ENCODE data around the gene ZFAND3. TPM values are rescaled to one million over a fixed set of nuclear protein-coding genes. Genes with fewer than 3 reads are reported as not detected.
"Not testable (repeated sequence)": the region's sequence is repeated elsewhere in the genome, so short reads cannot be mapped to it uniquely, and the experiment has no call there.

ZFAND3 gene
- polyA plus RNA-seq, 1 donor = 84.0 TPM

GRCh38 chr6:38088829-38089228, 269.3 kb downstream of the ZFAND3 start:
- no peak for DNase-seq (ENCODE audit: low read depth)

GRCh38 chr6:38091613-38092012, 272.1 kb downstream of the ZFAND3 start:
- DNase-seq (ENCODE audit: low read depth) = no peak

DNA sequence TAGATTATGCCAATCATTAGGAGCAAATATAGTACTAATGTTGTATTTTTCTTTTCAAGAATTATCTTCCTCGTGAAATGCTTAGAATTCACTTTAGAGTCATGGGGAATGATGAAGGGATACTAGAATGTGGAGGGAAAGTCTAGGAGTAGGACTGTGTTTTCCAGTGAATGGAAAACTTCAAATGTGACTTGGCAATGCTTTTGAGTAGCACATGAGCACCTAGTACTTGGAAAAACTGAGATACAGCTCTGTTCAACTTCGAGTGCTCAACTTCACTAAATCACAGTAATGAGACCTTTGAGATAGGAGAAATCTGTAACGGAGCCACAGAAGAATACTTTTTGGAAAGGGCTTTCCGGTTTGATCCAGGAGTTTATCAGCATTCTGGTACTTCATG, 272.9 kb downstream of the ZFAND3 start:
- DNase-seq (ENCODE audit: low read depth) = peak; percentile 35

- no peak for DNase-seq (ENCODE audit: low read depth)
Measured at GRCh38 chr6:38092964-38093363, 273.4 kb downstream of the ZFAND3 start.

- DNase-seq (ENCODE audit: low read depth) = no peak
Measured at GRCh38 chr6:38095054-38095453, 275.5 kb downstream of the ZFAND3 start.

DNA sequence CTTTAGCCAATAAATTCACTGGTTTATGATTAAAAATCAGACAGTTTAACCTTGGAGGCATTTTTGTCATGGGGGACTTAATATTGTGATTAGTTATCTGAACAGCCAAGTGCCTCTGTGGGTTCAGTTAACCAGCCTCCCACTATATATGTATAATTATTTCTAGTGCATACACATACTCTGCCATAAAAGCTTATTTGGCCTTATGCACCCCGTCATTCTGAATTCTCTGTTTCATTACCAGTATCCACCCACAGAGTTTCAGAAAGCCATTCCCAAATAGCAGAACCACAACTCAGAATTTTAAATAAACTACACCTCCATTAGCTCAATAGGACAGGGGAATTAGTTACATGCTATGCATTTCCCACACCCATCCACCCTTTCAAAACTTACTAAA, 279.7 kb downstream of the ZFAND3 start:
- DNase-seq (ENCODE audit: low read depth) = no peak

- DNase-seq (ENCODE audit: low read depth) = no peak
Measured at GRCh38 chr6:38100380-38100779, 280.9 kb downstream of the ZFAND3 start.

DNA sequence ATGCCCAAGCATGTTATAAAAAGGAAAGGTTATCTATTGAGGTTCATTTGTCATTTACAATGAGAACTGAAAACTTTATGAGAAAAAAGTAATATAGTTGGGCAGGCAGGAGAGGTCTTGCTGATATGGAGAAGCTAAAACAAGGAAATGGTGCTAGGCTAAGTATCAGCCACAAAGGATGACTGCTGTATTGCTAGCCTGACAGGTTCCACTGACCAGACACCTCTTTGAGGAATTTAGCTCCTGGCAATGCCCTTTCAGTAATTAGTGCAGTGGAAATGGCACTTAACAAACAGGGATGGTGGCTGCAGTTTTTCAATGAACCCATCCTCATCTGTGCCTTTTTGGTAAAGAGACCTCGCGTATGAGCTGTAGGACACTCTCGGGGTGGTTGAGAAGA, 284.4 kb downstream of the ZFAND3 start:
- no peak for DNase-seq (ENCODE audit: low read depth)

DNA sequence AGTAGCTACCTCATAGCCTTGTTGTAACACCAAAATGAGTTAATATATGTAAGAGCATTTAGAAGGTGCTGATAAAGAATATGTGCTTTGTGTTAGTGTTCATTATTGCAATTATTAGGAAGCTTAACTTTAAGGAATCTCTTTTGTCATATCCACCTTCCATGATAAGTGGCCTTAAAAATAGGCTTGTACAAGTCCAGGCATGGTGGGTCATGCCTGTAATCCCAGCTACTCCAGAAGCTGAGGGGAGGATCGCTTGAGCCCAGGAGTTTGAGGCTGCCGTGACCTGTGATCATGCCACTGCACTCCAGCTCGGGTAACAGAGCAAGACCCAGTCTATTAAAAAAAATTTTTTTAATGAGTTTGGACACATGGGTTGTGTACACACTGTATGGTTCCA, 285.5 kb downstream of the ZFAND3 start:
- no peak for DNase-seq (ENCODE audit: low read depth)

GRCh38 chr6:38107073-38107472, 287.5 kb downstream of the ZFAND3 start:
- DNase-seq (ENCODE audit: low read depth) = no peak

GRCh38 chr6:38110481-38110971, 291.0 kb downstream of the ZFAND3 start:
- no peak for DNase-seq (ENCODE audit: low read depth)

- no peak for DNase-seq (ENCODE audit: low read depth)
Measured at GRCh38 chr6:38112181-38112580, 292.7 kb downstream of the ZFAND3 start.

DNA sequence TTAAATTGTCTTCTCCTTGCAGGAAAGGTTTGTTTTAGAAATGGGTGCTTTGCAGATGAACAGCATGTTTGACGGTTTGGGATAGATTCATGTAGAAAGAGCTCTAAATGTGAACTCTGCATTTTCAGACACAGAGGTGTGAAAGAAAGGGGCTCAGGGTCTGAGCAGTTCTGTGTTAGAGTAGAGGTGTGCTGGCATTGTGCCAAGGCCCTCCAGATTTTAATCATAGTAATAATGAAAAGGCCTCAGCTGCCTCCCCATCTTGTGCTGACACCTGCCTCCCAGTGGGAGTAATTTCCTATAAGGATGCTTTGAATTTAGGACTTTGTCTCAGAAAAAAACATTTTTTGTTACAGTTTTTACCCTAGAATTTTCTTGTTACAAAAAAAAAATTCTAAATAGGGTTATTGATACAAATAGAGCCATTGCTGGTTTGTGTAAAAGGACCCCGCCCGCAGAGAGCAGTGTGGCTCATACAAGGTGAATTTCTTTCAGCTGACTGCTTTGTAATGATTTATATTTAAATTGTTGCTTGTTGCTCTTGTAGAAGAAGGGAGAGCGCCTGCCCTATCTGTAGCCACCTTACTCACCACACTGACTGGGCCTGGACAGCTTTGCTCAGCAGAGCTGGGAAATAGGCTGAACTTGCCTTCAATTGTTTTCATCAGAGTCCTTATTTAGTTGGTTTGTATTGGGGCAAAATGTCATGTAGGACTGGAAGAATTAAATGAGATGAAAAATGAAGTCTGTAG, 294.5 kb downstream of the ZFAND3 start:
- DNase-seq (ENCODE audit: low read depth) = no peak

GRCh38 chr6:38114976-38115625, 295.6 kb downstream of the ZFAND3 start:
- no peak for DNase-seq (ENCODE audit: low read depth)

GRCh38 chr6:38115626-38116008, 296.1 kb downstream of the ZFAND3 start:
- DNase-seq (ENCODE audit: low read depth) = no peak

DNA sequence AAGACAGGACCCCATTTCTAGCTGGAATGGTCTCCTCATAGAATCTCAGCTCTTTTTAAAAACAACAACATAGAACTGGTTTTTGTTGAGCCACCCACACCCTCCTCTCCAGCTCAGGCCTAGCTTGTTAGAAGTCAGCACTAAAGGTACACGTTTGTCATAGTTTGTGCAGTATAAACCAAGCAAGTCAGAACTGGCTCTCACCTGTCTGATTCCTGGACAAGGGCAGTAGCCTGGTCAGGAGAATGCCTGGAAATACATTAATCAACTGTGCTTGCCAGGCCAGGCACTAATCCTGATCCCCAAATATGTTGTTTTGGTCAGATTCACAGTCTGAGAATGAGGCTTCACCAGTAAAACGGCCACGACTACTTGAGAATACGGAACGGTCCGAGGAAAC, 296.7 kb downstream of the ZFAND3 start:
- DNase-seq (ENCODE audit: low read depth) = no peak

DNA sequence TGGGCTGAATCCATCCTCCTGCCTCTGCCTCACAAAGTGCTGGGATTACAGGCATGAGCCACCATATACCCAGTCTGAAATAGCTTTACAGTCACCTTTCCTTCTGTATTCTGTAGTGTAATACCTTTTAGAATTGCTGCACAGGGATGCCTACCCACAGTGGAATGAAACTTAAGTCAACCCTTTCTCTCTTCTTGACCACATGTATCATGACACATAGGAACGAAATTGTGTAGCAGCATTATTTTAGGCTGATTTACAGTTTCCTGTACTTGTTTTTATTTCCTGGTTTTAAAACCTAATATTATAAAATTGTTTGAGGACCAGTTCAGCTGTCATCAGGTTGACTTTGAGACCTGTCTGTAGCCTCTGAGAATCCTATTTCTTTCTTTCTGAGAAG, 297.8 kb downstream of the ZFAND3 start:
- DNase-seq (ENCODE audit: low read depth) = no peak

DNA sequence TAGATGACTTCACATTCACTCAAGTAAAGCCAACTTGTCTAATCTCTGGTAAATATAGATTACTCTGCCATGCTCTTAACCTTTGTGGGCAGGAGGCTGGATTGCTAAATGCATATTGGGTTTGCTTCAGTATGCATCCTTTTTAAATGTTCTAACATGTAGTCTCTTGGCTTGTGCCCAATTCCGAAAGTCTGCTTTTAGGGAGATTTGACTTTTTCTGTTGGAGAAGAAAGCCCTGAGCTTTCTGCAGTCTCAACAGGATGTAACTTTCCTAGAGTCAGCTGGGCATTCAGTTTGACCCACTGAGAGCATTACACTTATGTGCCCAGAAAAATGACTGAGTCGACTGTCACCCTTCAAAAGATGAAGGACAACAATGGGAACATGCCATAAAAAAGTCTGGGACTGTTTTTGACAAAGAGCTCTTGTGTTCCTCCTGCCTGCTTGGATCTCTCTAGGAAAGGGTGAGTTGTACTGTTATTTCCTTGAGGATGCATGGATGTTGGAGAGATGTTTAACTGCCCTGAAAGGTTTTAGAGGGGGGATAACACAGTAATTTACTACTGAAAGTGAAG, 299.4 kb downstream of the ZFAND3 start:
- DNase-seq (ENCODE audit: low read depth) = no peak

DNA sequence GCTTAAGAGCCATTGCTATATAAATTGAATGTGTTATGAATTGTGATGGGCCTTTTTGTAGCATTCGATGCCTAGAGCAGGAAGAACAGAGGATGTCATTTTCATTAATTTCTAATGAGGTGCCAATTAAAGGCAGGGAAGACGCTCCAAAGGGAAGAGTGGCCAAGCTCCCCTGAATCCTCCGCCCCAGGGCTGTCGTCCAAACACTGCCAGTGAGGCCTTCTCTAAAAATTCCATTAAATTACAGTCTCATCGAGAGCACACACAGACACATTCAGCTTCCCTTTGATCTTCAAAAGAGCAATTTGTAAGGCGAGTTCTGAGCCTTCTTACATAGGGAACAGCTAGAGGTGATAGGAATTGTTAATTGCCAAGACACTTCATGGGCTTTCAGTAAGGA, 300.0 kb downstream of the ZFAND3 start:
- DNase-seq (ENCODE audit: low read depth) = no peak

DNA sequence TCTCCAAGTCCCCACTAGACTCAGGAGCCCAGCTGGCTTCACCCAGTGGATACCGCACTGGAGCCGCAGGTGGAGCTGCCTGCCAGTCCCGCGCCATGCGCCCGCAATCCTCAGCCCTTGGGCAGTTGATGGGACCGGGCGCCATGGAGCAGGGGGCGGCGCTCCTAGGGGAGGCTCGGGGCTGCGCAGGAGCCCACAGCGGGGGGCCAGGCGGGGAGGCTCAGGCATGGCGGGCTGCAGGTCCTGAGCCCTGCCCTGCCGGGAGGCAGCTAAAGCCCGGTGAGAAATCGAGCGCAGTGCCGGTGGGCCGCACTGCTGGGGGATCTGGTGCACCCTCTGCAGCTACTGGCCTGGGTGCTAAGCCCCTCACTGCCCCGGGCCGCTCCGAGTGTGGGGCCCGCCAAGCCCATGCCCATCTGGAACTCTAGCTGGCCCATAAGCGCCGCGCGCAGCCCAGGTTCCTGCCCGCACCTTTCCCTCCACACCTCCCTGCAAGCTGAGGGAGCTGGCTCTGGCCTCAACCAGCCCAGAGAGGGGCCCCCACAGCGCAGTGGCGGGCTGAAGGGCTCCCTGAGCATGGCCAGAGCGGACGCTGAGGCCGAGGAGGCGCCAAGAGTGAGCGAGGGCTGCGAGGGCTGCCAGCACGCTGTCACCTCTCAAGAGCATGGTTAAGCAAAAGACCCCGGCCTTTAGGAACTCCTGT, 304.8 kb downstream of the ZFAND3 start:
- not testable (repeated sequence) for DNase-seq (ENCODE audit: low read depth)

DNA sequence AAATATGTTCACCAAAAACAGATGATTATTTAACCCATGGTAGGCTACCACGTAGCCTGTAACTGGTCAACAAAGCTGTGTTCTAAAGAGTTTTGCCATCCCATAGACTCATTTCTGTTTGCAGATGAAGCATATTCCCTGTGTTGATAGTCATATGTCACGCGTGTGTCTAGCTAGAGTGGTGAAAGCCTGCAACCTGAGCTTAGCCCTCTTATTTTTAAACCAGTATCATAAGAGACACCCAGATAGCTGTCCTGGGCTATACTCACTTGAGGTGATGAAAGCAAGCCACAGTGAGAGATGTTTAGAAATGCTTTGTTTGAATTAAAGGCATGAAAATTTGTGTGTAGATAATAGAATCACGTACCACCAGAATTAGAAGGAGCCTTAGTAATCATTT, 307.8 kb downstream of the ZFAND3 start:
- no peak for DNase-seq (ENCODE audit: low read depth)

DNA sequence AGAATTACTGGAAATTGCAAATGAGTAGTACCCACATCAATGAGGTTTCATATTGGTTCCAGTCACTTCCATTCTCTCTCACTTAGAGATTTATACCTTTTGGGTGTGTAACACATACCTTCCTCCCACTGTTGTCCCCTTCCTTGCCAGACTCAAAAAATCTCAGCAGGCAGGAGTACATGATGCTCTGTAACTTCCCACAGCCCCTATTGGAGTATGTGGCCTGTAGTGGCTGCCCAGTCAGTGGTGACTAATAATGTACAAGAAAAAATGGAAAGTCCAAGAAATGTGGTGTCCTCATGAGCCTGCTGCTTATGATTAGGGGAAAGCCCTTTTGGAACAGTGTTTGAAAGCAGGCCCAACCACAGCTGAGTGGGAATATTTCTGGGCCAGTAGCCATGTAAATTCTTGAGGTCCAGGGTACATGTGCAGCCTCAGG, 312.0 kb downstream of the ZFAND3 start:
- DNase-seq (ENCODE audit: low read depth) = peak; percentile 40
